ENCODE measurements around the gene ITPK1. TPM values are rescaled to one million over a fixed set of nuclear protein-coding genes. Genes with fewer than 3 reads are reported as not detected.
A peak's percentile ranks its signal among the peaks of the same experiment; 100 is the strongest.

ITPK1 gene
- polyA plus RNA-seq, 1 of the 3 experiments (the other 2 are of a cell fraction): 23.2 TPM

GRCh38 chr14:92984896-92985295, 130.8 kb downstream of the ITPK1 start:
- no peak overlapping the region for H3K4me3 ChIP-seq (ENCODE audit: low read depth in 2 of 2, low read length in 1 of 2)
- 92% methylated on average over 4 of the region's 4 CpGs for WGBS (ENCODE audit: low lambda C conversion rate)
- H3K27ac ChIP-seq (ENCODE audit: low read depth in 2 of 2, low read length in 1 of 2): peak overlapping the region in 1 of 2 experiments; percentile 2; a peak in 1 of 4 replicates
- no peaks in the 10 kb centered on the region for H3K9me3 ChIP-seq
- peaks cover 0 to 49% of the 10 kb centered on the region in 2 experiments; a peak in 2 of 4 replicates for H3K4me1 ChIP-seq (ENCODE audit: control insufficient read depth in 1 of 2, insufficient read depth in 2 of 2, low read depth in 1 of 2, low read length in 1 of 2)
- no peak for DNase-seq
- no peaks in the 10 kb centered on the region for H3F3A ChIP-seq (replicated peaks; ENCODE audit: insufficient read depth)
- TF ChIP-seq FOXJ3 (CRISPR knock-in tag; IDR thresholded peaks at IDR 0.05) (no peak), TAF1 (IDR thresholded peaks at IDR 0.05; ENCODE audit: borderline replicate concordance, low read depth, low read length) (no peak), REST (IDR thresholded peaks at IDR 0.05; ENCODE audit: low read depth, low read length) (no peak), RFX5 (IDR thresholded peaks at IDR 0.05; ENCODE audit: low read length) (no peak), GATA2 (CRISPR knock-in tag; IDR thresholded peaks at IDR 0.05) (no peak), GABPA (IDR thresholded peaks at IDR 0.05; ENCODE audit: low read depth) (no peak), JUND (IDR thresholded peaks at IDR 0.05) (no peak), CTCF (IDR thresholded peaks at IDR 0.05) (no peak), RAD21 (IDR thresholded peaks at IDR 0.05; ENCODE audit: low read length) (no peak), RCOR1 (IDR thresholded peaks at IDR 0.05; ENCODE audit: low read length) (no peak), TCF12 (IDR thresholded peaks at IDR 0.05) (no peak), ZBTB33 (IDR thresholded peaks at IDR 0.05; ENCODE audit: borderline replicate concordance, low read depth) (no peak), USF2 (IDR thresholded peaks at IDR 0.05; ENCODE audit: borderline replicate concordance, low read depth, low read length) (no peak), YY1 (IDR thresholded peaks at IDR 0.05; ENCODE audit: low read depth) (no peak)
- H3K9ac ChIP-seq: no peak overlapping the region
- no peaks in the 10 kb centered on the region for H3K79me2 ChIP-seq (ENCODE audit: insufficient read depth)
- no peak overlapping the region for H3K4me2 ChIP-seq
- H3K9me2 ChIP-seq: no peaks in the 10 kb centered on the region
- ChIA-PET CTCF (interaction anchor here (1.1 kb wide), 1 partner anchor 155 kb away, joined by 3 read pairs; no protein-coding TSS in a partner anchor), POLR2A (no interaction called here)
- H2AFZ ChIP-seq (ENCODE audit: low read depth): no peak overlapping the region
- no peaks in the 10 kb centered on the region for H3K27me3 ChIP-seq (ENCODE audit: insufficient read depth)
- no peaks in the 10 kb centered on the region for H3K36me3 ChIP-seq (replicated peaks in 1 of 2; ENCODE audit: control insufficient read depth in 1 of 2, insufficient read depth in 2 of 2, low read length in 1 of 2)
- H4K20me1 ChIP-seq (ENCODE audit: insufficient read depth): no peaks in the 10 kb centered on the region

Measured in SK-N-SH (cell line).